Lower lobe of right lung (tissue), 1 donor: ENCODE results near the gene CNOT4. TPM values are rescaled to one million over a fixed set of nuclear protein-coding genes. Genes with fewer than 3 reads are reported as not detected.

Experiments
- total RNA-seq: library from RNA; stranded (reverse); fragmentation: NEBNext Ultra II Directional; extraction: Animal tissue kit (Norgen Biotek cat#: 25700); gene quantifications from one replicate; pipeline ENCODE4 v1.2.1, GENCODE V29; 2021
- donor health status: DM: no; HTN: yes; CAD: no; lungs with severe emphysema.

CNOT4 gene
- total RNA-seq, 1 donor from 2014 or later: 28.0 TPM

Other genes with a start within 250 kb of the CNOT4 start
- 40.2 TPM for gene NUP205, start 47.8 kb upstream of the CNOT4 start, total RNA-seq
- gene STMP1, start 152.4 kb upstream of the CNOT4 start, total RNA-seq: 24.3 TPM
- gene SLC13A4, start 218.1 kb upstream of the CNOT4 start, total RNA-seq: 0.27 TPM
- 3.0 TPM for gene FAM180A, start 238.7 kb upstream of the CNOT4 start, total RNA-seq